Fibroblast of mammary gland (primary cell): ENCODE data around the gene PGA4.
"Not testable (repeated sequence)": the region's sequence is repeated elsewhere in the genome, so short reads cannot be mapped to it uniquely, and the experiment has no call there.

ENCODE experiments used
- DNase-seq: peaks from one replicate; pipeline ENCODE4 v3.0.0-alpha.2; 2010; ENCODE audit warnings: low read depth
- H3K4me3 ChIP-seq: 2 replicates; pipeline ENCODE4 v1.5.1; 2011; ENCODE audit warnings: low read depth, mild to moderate bottlenecking, low read length, moderate library complexity; ENCODE audit not compliant: control insufficient read depth

PGA4 gene

DNA sequence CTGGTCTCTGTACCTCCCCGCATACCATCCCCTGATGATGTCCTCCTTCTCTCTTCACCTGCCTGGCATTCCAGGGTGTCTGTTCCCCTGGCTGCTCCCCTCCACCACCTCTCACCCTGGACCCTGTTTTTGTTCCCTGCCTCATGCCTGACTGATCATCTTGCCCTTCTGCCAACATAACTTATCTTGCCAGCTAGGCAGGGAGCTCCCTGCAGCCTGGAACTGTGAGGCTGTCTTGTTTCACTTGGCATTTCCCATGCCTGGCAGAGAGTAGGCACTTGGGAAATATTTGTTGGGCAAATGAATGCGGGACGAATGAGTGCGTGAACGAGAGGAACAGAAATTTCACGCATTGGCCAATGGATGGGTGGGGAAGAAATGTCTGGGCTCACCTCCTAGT, 11.5 kb upstream of the PGA4 start:
- not testable (repeated sequence) for DNase-seq, H3K4me3 ChIP-seq

DNA sequence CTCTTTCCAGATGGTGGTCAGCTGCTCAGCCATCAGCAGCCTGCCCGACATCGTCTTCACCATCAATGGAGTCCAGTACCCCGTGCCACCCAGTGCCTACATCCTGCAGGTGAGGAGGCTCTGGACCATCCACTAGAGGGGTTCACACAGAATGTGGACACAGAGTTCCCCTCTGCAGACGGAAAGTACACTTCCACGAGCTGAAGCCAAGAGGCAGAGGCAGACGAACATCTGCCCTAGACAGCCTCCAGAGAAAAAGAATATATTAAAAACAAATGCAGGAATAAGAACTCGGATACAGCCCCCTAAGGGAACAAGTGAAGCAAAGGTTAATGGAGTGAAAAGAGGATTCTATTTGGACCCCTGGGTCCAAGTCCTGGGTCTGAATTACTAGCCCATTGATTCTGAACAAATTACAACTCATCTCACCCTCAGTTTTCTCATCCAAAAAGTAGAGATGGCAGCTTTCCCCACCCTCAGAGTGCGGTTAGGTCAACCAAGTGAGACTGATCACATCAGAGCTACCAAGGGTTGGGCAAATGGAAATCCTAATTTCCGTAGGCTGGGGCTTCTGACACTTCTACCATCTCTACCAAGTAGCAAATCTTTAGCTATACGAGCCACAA, 10.7 kb upstream of the PGA4 start:
- H3K4me3 ChIP-seq, result not testable (repeated sequence)

DNA sequence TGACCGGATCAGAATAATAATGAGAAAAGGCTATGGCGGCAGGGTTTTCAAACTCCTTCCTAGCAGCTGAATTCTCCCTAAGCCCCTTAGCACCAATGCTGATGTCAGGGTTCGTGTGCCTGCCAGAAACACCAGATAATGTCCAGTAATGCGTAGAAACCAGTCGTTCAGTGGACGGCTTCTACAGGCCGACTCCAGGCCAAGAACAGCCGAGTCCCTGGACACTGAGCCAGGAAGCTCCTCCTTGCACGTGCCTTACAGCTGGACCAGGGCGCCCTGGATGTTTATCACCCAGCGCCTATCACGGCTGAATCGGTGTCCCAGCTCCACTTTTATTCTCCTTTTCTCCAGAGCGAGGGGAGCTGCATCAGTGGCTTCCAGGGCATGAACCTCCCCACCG, 9.9 kb upstream of the PGA4 start:
- not testable (repeated sequence) for DNase-seq

More for the DNA sequence above, 10.7 kb upstream of the PGA4 start:
- not testable (repeated sequence) for DNase-seq

DNA sequence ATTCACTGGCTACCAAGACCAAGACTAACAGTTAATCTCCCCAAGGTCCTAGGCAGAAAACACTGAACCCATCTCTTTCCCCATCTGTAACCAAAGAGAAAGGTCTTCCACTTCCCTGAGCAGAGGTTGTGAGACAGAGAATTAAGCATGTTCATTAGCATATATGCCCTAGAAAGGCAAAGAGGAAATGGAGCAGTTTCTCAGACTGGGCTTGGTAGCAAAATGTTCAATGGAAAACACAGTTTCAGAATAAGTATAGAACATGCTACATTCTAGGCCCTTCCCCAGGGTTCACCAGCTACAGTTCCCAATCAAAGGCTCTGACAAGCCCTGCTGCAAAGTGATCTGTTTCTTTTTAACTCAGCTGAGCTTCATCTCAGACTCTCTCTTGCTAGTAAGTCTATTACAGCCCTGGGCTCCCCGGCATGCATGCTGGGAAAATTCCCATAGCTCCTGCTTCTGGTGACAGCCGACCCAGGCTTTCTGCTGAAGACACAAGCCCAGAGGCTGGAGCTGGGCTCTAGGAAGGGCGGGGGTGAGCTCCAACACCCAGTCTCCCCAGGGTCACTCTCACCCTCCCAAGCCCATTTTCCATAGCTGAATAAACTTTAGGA, 8.3 kb upstream of the PGA4 start:
- DNase-seq, H3K4me3 ChIP-seq: not testable (repeated sequence)

More for the DNA sequence above, 9.9 kb upstream of the PGA4 start:
- not testable (repeated sequence) for H3K4me3 ChIP-seq

- not testable (repeated sequence) for DNase-seq, H3K4me3 ChIP-seq
These were observed 3.8 kb upstream of the PGA4 start for GRCh38 chr11:61218306-61218705.

DNA sequence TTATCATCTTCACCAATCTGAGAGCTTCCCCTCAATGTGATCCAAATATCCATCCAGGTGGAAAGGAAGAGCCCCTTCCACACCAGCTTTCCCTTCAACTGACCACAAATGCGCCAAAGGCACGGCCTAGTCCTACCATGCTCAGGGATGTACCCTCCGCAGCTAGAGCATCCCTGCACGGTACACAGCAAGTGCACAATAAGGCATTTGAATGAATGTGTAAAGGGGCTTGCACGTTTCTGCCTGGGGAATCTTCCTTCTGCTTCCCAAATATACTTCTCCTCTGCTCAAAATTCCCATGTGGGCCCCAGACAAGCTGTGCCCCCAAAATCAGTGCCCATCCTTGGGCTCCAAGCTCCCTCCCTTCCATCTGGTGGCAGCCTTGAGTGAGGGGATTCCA, 3.1 kb upstream of the PGA4 start:
- not testable (repeated sequence) for H3K4me3 ChIP-seq, DNase-seq

GRCh38 chr11:61222692-61223091, 545 bp downstream of the PGA4 start:
- not testable (repeated sequence) for DNase-seq, H3K4me3 ChIP-seq

GRCh38 chr11:61226457-61227137, 4.5 kb downstream of the PGA4 start:
- not testable (repeated sequence) for DNase-seq

DNA sequence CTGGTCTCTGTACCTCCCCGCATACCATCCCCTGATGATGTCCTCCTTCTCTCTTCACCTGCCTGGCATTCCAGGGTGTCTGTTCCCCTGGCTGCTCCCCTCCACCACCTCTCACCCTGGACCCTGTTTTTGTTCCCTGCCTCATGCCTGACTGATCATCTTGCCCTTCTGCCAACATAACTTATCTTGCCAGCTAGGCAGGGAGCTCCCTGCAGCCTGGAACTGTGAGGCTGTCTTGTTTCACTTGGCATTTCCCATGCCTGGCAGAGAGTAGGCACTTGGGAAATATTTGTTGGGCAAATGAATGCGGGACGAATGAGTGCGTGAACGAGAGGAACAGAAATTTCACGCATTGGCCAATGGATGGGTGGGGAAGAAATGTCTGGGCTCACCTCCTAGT, 7.3 kb downstream of the PGA4 start:
- not testable (repeated sequence) for DNase-seq, H3K4me3 ChIP-seq

More at GRCh38 chr11:61226457-61227137, 4.5 kb downstream of the PGA4 start:
- H3K4me3 ChIP-seq, result not testable (repeated sequence)

GRCh38 chr11:61231033-61231432, 8.9 kb downstream of the PGA4 start:
- DNase-seq, H3K4me3 ChIP-seq: not testable (repeated sequence)

GRCh38 chr11:61231585-61231984, 9.4 kb downstream of the PGA4 start:
- not testable (repeated sequence) for DNase-seq, H3K4me3 ChIP-seq

DNA sequence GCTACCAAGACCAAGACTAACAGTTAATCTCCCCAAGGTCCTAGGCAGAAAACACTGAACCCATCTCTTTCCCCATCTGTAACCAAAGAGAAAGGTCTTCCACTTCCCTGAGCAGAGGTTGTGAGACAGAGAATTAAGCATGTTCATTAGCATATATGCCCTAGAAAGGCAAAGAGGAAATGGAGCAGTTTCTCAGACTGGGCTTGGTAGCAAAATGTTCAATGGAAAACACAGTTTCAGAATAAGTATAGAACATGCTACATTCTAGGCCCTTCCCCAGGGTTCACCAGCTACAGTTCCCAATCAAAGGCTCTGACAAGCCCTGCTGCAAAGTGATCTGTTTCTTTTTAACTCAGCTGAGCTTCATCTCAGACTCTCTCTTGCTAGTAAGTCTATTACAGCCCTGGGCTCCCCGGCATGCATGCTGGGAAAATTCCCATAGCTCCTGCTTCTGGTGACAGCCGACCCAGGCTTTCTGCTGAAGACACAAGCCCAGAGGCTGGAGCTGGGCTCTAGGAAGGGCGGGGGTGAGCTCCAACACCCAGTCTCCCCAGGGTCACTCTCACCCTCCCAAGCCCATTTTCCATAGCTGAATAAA, 10.5 kb downstream of the PGA4 start:
- not testable (repeated sequence) for H3K4me3 ChIP-seq, DNase-seq

DNA sequence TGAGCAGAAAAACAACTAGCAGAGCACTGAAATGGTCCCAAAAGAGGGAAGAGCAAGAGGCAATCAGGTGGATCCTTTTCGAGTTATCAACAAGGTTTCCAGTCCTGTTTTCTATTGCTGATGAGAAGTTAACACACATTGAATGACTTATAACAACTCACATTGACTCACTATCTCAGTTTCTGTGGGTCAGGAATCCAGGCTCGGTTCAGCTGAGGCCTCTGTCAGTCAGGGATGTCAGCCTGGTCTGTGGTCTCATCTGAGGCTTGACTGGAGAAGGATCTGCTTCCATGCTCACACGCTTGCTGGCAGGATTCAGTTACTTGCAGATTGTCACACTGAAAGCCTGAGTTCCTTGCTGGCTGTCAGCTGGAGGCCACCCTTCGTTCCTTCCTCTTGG, 15.0 kb downstream of the PGA4 start:
- not testable (repeated sequence) for DNase-seq, H3K4me3 ChIP-seq

- not testable (repeated sequence) for H3K4me3 ChIP-seq, DNase-seq
These were observed 18.1 kb downstream of the PGA4 start for GRCh38 chr11:61240288-61240687.

GRCh38 chr11:61240875-61241274, 18.7 kb downstream of the PGA4 start, which contains the start of gene PGA5:
Gene PGA5 (plus strand): TSS chr11:61241175. CDS start chr11:61241227, 52 bp downstream.
- not testable (repeated sequence) for DNase-seq, H3K4me3 ChIP-seq

DNA sequence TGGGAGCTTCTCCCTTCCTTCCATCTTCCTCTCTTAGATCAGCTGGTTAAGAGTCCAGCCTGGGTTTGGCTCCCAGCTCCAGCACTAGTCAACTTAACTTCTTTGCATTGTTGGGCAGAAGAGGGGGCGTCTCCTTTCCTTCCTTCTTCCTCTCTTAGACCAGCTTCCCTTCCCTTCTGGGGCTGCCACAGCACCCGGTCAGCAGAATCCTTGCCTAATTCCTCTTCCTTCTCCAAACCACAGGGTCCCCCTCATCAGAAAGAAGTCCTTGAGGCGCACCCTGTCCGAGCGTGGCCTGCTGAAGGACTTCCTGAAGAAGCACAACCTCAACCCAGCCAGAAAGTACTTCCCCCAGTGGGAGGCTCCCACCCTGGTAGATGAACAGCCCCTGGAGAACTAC, 19.4 kb downstream of the PGA4 start:
- not testable (repeated sequence) for H3K4me3 ChIP-seq, DNase-seq

DNA sequence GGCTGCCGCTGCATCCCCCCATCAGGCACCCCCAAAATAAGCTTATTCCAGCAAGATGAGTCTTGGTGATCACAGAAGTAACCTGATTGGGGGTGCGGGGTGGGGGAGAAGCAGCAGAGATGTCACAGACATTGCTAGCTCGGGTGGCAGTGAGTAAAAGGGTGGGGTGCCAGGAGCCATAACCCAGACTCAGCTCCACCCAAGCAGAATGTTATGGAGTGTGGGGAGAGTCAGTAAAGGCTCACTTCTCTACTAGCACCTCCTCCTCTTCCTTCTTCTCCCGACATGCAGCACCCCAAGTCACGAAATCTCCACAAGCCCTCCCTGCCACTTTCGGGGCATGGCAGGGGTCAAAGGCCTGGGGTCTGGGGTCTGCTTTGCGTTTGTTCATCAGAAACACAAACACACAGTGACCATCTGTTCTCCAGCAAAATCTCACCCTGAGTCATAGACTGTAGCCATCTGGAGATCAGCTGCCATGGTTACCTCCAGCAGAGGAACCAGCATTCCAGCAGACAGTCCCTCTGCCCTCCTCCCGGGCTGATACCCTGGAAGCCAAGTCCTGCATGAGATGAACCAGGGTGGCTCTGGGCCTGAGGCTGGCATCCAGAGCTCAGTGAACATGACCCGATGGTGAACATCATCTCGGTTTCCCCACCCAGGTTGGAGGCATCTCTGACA, 23.3 kb downstream of the PGA4 start:
- not testable (repeated sequence) for DNase-seq, H3K4me3 ChIP-seq

DNA sequence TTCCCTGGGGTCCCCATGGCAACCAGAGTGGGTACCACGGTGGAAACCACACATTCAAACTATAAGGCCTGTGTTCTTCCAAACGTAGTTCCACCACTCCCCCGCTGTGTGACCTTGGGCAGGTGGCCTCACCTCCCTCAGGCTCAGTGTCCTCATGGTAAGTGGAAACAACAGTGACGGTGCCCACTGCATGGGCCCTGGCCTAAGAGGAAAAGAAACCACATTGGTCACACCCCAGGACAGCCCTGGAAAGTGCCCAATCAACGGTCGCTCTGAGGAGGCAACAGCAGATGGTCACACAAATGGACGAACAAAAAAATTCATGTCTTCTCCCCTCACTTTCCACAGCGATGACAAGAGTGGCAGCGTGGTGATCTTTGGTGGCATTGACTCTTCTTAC, 25.9 kb downstream of the PGA4 start:
- not testable (repeated sequence) for H3K4me3 ChIP-seq, DNase-seq
